ENCODE measurements around the gene RHOA. TPM values are rescaled to one million over a fixed set of nuclear protein-coding genes. Genes with fewer than 3 reads are reported as not detected.

RHOA gene
- total and polyA plus RNA-seq, 2 of the 8 experiments (the other 6 are each of a cell fraction or from before 2014, with no cell fraction given), result 176 to 397 TPM

- TF ChIP-seq CHD7 (IDR thresholded peaks at IDR 0.05; ENCODE audit: insufficient replicate concordance, low read length) (no peak), SP2 (IDR thresholded peaks at IDR 0.05; ENCODE audit: low read length) (no peak), CREB1 (IDR thresholded peaks at IDR 0.05) (no peak), CBX8 (IDR thresholded peaks at IDR 0.05; ENCODE audit: borderline replicate concordance, low read depth, low read length) (no peak), SIRT6 (IDR thresholded peaks at IDR 0.05; ENCODE audit: low read length) (no peak), CTCF (IDR thresholded peaks at IDR 0.05; ENCODE audit: control extremely low read depth in 1 of 3, insufficient read depth in 1 of 3, low read depth in 1 of 3, low read length in 3 of 3) (no peak), JUN (IDR thresholded peaks at IDR 0.05; ENCODE audit: low read depth, low read length) (no peak), TCF12 (IDR thresholded peaks at IDR 0.05; ENCODE audit: low read depth, low read length) (no peak), CBX5 (IDR thresholded peaks at IDR 0.05; ENCODE audit: low read depth, low read length) (no peak), JUND (IDR thresholded peaks at IDR 0.05; ENCODE audit: low read length) (no peak), ASH2L (IDR thresholded peaks at IDR 0.05; ENCODE audit: low read length) (no peak)
Observed at GRCh38 chr3:49416867-49417266, 5.1 kb upstream of the RHOA start (continued).
